GM12892 (cell line): Measurements from ENCODE around the gene NKAIN1.

Source experiments
- POLR2A ChIP-seq: IDR thresholded peaks from 2 replicates; pipeline ENCODE4 v1.6.1; 2011; ENCODE audit warnings: low read depth, low read length, control low read depth
- POLR2AphosphoS5 ChIP-seq: IDR thresholded peaks from 2 replicates; pipeline ENCODE4 v1.6.1; 2011; ENCODE audit warnings: low read depth, low read length, control low read depth
- TAF1 ChIP-seq: IDR thresholded peaks from 2 replicates; pipeline ENCODE4 v1.6.1; 2011; ENCODE audit warnings: low read depth, mild to moderate bottlenecking, control low read depth, low read length, borderline replicate concordance

DNA sequence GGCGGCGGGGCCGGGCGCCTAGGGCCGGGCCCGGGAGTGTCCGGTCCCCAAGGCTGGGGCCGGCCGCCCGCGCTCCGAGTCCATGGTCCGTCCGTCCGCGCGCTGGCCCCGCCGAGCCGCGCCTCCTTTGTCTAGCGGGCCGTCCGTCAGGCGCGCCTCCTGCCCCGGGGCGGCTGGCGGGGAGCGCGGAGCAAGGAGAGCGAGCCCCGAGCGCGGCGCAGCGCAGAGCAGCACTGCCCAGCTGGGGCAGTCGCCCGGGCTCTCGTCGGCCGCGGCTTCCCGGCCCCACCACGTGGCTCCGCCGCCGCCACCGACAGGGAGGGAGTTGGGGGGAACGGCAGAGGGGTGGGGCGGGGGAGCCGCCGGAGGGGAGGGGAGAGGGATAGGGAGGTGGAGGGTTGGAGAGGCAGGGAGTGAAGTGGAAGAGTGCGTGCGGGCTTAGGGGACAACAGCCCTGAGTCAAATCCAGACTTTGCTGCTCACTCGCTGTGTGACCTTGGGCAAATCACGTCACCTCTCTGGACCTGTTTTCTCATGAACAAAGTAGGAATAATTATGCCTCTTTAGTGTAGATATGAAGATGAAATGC is at the start of gene NKAIN1:
- TF ChIP-seq POLR2A (no peak), TAF1 (no peak), POLR2AphosphoS5 (no peak)
